Measurements from ENCODE around the gene ARMC12. TPM values are rescaled to one million over a fixed set of nuclear protein-coding genes. Genes with fewer than 3 reads are reported as not detected.

Gene ARMC12
- total and polyA plus RNA-seq, 7 experiments from 2014 or later = 0.78 to 1.8 (median 1.3) TPM

DNA sequence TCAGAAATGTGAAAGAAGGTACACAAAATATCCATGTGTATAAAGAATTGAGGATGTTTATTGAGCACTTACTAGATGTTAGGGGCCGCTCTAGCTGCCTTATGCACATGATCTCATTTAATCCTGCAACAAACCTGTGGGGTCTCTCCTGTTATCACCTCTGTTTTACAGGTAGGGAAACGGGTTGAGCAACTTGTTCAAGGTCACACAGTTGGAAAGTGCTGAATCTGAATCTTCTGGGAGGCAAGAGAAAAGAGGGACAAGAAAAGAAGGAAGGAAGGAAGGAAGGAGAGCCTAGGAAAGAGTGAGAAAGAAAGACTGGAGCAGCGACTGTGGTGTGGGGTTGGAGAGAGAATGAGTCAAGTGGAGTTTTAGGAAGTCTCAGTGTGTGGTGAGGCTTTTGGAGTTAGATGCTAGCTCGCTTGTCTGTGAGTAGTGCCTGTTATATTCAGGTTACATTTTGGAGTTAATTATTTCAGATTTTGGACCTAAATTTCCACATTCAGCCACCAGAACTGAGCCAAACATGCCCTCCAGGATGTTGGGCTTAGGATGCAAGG, 51.7 kb downstream of the ARMC12 start:
- ATAC-seq = no peak
- no peak overlapping the region for H3K27ac ChIP-seq (ENCODE audit: low read depth, low read length)
- no peak for DNase-seq
- intact Hi-C loops (cut with micrococcal nuclease) = no loop called here
- peaks cover 0 to 3% of the 10 kb centered on the region in 2 donors for H3K27me3 ChIP-seq (ENCODE audit: control insufficient read depth in 2 of 2, insufficient read depth in 2 of 2, low read length in 2 of 2)
- CTCF ChIA-PET = no interaction called here
- H3K4me1 ChIP-seq (ENCODE audit: control insufficient read depth in 2 of 2, insufficient read depth in 2 of 2, low read length in 2 of 2) = no peaks in the 10 kb centered on the region
- peak overlapping the region in 1 of 9 donors; percentile 18 for H3K27ac Mint-ChIP-seq
- H3K9me3 Mint-ChIP-seq = no peaks in the 10 kb centered on the region
- H3K36me3 ChIP-seq (ENCODE audit: control insufficient read depth in 2 of 3, insufficient read depth in 3 of 3, low read length in 3 of 3) = no peaks in the 10 kb centered on the region
- no peaks in the 10 kb centered on the region for H3K9me3 ChIP-seq (ENCODE audit: control insufficient read depth in 2 of 3, low read length in 3 of 3)
- H3K27me3 Mint-ChIP-seq = peaks cover 36 to 56% (median 49%) of the 10 kb centered on the region in 5 donors
- POLR2A ChIA-PET = no interaction called here
- H3K36me3 Mint-ChIP-seq = no peaks in the 10 kb centered on the region
- H3K4me1 Mint-ChIP-seq = peaks cover 0 to 2% (median 0%) of the 10 kb centered on the region in 7 donors
- no peak overlapping the region for H3K4me3 Mint-ChIP-seq
- no peak overlapping the region for H3K4me3 ChIP-seq (ENCODE audit: low read length)

DNA sequence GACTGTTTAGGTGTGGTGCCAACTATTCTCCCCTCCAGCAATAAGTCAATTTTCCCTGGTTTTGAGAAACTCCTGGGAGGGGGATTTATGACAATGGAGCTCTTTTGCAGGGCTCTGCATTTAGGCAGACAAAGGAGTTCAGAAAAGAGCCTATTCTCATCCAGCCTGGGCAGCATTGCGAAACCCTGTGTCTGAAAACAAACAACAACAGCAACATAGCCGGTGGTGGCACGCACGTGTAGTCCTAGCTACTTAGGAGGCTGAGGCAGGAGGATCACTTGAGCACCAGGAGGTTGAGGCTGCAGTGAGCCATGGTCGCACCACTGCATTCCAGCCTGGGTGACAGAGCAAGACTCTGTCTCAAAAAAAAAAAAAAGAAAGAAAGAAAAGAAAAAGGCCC, 53.9 kb downstream of the ARMC12 start:
- DNase-seq = no peak
- H3K4me1 Mint-ChIP-seq = peaks cover 0 to 3% (median 0%) of the 10 kb centered on the region in 7 donors
- peaks cover 30 to 49% (median 34%) of the 10 kb centered on the region in 5 donors for H3K27me3 Mint-ChIP-seq
- Histone ChIP-seq H3K4me1 (ENCODE audit: control insufficient read depth in 2 of 2, insufficient read depth in 2 of 2, low read length in 2 of 2) (no peaks in the 10 kb centered on the region), H3K27ac (ENCODE audit: low read depth, low read length) (no peak overlapping the region), H3K9me3 (ENCODE audit: control insufficient read depth in 2 of 3, low read length in 3 of 3) (no peaks in the 10 kb centered on the region), H3K36me3 (ENCODE audit: control insufficient read depth in 2 of 3, insufficient read depth in 3 of 3, low read length in 3 of 3) (no peaks in the 10 kb centered on the region), H3K27me3 (ENCODE audit: control insufficient read depth in 2 of 2, insufficient read depth in 2 of 2, low read length in 2 of 2) (peaks cover 0 to 3% of the 10 kb centered on the region in 2 donors), H3K4me3 (ENCODE audit: low read length) (no peak overlapping the region)
- intact Hi-C loops (cut with micrococcal nuclease) = no loop called here
- ChIA-PET POLR2A (interaction anchor here (0.6 kb wide), 1 partner anchor 1707 kb away, joined by 3 read pairs; no protein-coding TSS in a partner anchor), CTCF (no interaction called here)
- H3K36me3 Mint-ChIP-seq = no peaks in the 10 kb centered on the region
- no peak for ATAC-seq
- H3K27ac Mint-ChIP-seq = peak overlapping the region in 1 of 9 donors; percentile 9
- no peak overlapping the region for H3K4me3 Mint-ChIP-seq
- no peaks in the 10 kb centered on the region for H3K9me3 Mint-ChIP-seq

DNA sequence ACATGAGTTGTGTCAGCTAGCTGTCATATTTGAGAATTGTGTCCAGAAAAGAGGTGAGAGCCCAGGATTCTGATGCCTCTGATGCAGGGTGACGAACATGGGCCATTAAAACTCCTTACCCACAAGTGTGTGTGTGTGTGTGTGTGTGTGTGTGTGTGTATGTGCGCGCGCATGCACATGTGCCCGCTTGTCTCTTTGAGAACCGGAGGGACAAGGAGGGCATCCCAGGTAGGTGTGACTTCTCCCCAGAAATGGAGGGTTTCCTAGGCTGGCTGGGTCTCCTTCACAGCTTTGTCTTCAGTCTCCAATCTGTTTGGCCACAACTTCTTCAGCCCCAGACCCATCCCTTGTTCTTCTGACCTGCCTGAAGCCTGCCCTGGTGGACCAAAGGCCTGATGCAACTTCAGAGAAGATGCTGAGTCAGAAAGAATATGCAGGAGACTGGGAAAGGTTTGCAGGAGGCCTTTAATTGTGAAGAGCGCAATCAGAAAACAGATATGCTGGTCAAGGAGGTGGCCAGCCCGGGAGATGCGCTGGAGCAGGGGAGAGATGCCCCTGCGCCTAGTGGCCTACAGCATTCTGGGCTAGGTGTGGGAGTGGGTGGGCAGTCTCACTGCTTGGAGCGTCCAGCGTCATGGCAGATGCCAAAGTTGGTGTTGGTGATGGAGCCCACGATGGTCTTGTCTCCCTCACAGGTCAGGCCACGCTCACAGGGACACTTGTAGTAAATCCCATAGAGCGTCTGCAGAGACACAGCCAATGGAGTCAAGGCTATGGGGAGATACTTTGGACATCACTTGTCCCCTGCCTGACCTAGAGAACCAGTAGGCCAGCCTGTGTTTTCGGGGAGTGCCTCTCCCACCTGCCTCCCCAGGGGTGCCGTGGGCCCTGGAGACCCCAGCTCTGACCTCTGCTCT, 58.0 kb downstream of the ARMC12 start:
- POLR2A ChIA-PET = interaction anchor here (0.6 kb wide), 3 partner anchors 145 to 299 kb away, joined by 3 to 4 read pairs (median 4); no protein-coding TSS in a partner anchor

DNA sequence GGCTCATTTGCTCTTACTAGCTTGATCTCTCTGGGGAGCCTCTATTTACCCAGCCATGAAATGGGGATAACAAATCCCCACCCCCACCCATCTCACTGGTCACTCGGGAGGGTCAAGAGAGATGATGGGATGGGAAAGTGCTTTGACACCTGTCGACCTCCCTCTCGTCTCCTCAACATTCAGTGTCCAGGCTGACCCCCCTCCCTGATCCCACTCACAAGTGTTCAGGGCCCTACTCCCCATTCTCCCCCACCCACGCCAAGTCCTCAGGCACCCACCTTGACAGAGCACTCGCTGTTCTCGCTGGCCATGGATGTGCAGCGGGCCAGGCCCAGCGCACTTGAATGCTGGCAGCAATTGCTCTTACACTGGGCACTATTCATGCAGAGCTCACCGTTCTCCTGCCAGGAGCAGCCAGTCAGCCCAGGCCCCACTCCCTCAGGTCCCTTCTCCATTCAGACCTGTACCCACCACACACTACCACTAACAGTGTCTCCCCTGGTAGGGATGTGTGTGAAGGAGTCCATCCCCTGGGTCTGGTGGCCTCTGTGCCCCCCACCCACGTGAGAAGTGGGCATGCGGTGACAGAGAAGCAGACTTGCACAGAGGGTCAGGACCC, 58.7 kb downstream of the ARMC12 start:
- ATAC-seq = peak; percentile 20
- POLR2A ChIA-PET = no interaction called here
- intact Hi-C loops (cut with micrococcal nuclease) = no loop called here

More for the DNA sequence above, 58.0 kb downstream of the ARMC12 start:
- Mint-ChIP-seq H3K4me3 (no peak overlapping the region), H3K9me3 (no peaks in the 10 kb centered on the region), H3K4me1 (peaks cover 0 to 2% (median 0%) of the 10 kb centered on the region in 7 donors), H3K27me3 (peaks cover 5 to 18% (median 7%) of the 10 kb centered on the region in 5 donors), H3K27ac (no peak overlapping the region), H3K36me3 (no peaks in the 10 kb centered on the region)
- ATAC-seq = no peak
- Histone ChIP-seq H3K4me1 (ENCODE audit: control insufficient read depth in 2 of 2, insufficient read depth in 2 of 2, low read length in 2 of 2) (no peaks in the 10 kb centered on the region), H3K9me3 (ENCODE audit: control insufficient read depth in 2 of 3, low read length in 3 of 3) (no peaks in the 10 kb centered on the region), H3K27me3 (ENCODE audit: control insufficient read depth in 2 of 2, insufficient read depth in 2 of 2, low read length in 2 of 2) (no peaks in the 10 kb centered on the region), H3K36me3 (ENCODE audit: control insufficient read depth in 2 of 3, insufficient read depth in 3 of 3, low read length in 3 of 3) (no peaks in the 10 kb centered on the region), H3K27ac (ENCODE audit: low read depth, low read length) (no peak overlapping the region), H3K4me3 (ENCODE audit: low read length) (no peak overlapping the region)
- intact Hi-C loops (cut with micrococcal nuclease) = no loop called here
- CTCF ChIA-PET = interaction anchor here (0.6 kb wide), 1 partner anchor 1347 kb away, joined by 4 read pairs; no protein-coding TSS in a partner anchor
- DNase-seq = no peak

DNA sequence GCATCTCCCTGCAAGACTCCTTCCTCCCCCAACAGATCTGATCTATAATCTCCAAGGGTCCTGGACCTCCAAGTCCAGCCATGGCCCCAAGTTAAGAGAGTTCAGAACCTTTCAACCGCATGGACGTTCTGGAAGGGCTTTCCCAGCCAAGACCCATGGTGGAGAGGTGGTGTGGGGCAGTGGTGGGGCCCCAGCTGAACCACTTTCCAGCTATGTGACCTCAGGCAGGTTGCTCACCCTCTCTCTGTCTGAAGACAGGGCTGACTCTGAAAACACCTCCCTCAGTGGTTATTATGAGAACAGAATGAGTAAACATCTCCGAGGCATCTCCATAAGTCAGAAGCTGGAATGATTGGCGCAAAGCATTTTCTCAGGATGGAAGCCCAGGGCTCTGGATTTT, 59.4 kb downstream of the ARMC12 start:
- no peak overlapping the region for H3K4me3 ChIP-seq (ENCODE audit: low read length)
- no peaks in the 10 kb centered on the region for H3K36me3 Mint-ChIP-seq
- POLR2A ChIA-PET = no interaction called here
- no peak overlapping the region for H3K4me3 Mint-ChIP-seq
- intact Hi-C loops (cut with micrococcal nuclease) = no loop called here
- peaks cover 0 to 11% (median 5%) of the 10 kb centered on the region in 5 donors for H3K27me3 Mint-ChIP-seq
- no peaks in the 10 kb centered on the region for H3K4me1 ChIP-seq (ENCODE audit: control insufficient read depth in 2 of 2, insufficient read depth in 2 of 2, low read length in 2 of 2)
- CTCF ChIA-PET = no interaction called here
- no peaks in the 10 kb centered on the region for H3K9me3 ChIP-seq (ENCODE audit: control insufficient read depth in 2 of 3, low read length in 3 of 3)
- ATAC-seq (no peak), DNase-seq (no peak)
- H3K9me3 Mint-ChIP-seq = peaks cover 0 to 2% (median 0%) of the 10 kb centered on the region in 11 donors
- H3K27ac ChIP-seq (ENCODE audit: low read depth, low read length) = no peak overlapping the region
- H3K27me3 ChIP-seq (ENCODE audit: control insufficient read depth in 2 of 2, insufficient read depth in 2 of 2, low read length in 2 of 2) = no peaks in the 10 kb centered on the region
- no peaks in the 10 kb centered on the region for H3K36me3 ChIP-seq (ENCODE audit: control insufficient read depth in 2 of 3, insufficient read depth in 3 of 3, low read length in 3 of 3)
- H3K27ac Mint-ChIP-seq = no peak overlapping the region
- H3K4me1 Mint-ChIP-seq = peaks cover 0 to 2% (median 0%) of the 10 kb centered on the region in 7 donors

More for the DNA sequence above, 58.7 kb downstream of the ARMC12 start:
- Mint-ChIP-seq H3K9me3 (peaks cover 0 to under 1% (median 0%) of the 10 kb centered on the region in 11 donors), H3K27ac (peak overlapping the region in 1 of 9 donors; percentile 74), H3K36me3 (no peaks in the 10 kb centered on the region), H3K27me3 (peaks cover 1 to 16% (median 5%) of the 10 kb centered on the region in 5 donors), H3K4me3 (no peak overlapping the region), H3K4me1 (peaks cover 0 to 2% (median 0%) of the 10 kb centered on the region in 7 donors)
- H3K27ac ChIP-seq (ENCODE audit: low read depth, low read length) = no peak overlapping the region
- H3K4me3 ChIP-seq (ENCODE audit: low read length) = no peak overlapping the region
- no peaks in the 10 kb centered on the region for H3K9me3 ChIP-seq (ENCODE audit: control insufficient read depth in 2 of 3, low read length in 3 of 3)
- no peaks in the 10 kb centered on the region for H3K36me3 ChIP-seq (ENCODE audit: control insufficient read depth in 2 of 3, insufficient read depth in 3 of 3, low read length in 3 of 3)
- DNase-seq = no peak
- CTCF ChIA-PET = no interaction called here
- H3K27me3 ChIP-seq (ENCODE audit: control insufficient read depth in 2 of 2, insufficient read depth in 2 of 2, low read length in 2 of 2) = no peaks in the 10 kb centered on the region
- no peaks in the 10 kb centered on the region for H3K4me1 ChIP-seq (ENCODE audit: control insufficient read depth in 2 of 2, insufficient read depth in 2 of 2, low read length in 2 of 2)

DNA sequence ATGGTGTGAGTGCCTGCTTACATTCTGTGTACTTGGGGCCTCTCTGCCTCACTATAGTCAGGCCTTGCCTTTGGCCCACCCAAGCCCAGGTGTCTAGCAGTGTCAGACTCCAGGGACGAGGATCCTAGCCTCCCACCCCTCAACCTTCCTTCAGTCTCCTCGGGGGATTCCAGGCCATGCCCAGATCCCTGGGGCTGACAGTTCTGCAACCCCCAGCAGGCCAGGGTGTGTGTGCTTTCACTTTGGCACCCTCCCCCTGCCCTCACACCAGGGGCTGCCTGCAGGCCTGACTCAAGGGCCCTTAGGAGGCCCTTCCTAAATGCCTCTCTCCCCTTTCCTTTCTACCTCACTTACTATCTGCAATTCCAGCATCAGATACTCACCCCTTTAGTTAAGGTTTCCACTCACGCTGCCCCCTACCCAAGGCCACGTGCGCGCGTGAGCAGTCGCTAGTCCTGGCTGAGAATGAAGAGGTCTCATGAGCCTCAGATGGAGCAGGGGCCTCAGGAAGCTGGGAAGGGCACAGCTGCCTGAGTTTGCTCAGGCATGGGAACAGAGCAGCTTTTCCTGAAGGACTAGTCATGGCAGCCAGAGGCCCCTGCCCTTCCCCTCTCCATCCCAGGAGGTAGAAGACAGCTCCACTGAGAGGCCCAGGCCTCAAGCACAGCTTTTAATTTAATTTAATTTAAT, 61.1 kb downstream of the ARMC12 start:
- Mint-ChIP-seq H3K9me3 (peaks cover 0 to 2% (median 0%) of the 10 kb centered on the region in 11 donors), H3K36me3 (no peaks in the 10 kb centered on the region), H3K27me3 (peaks cover 0 to 10% (median 5%) of the 10 kb centered on the region in 5 donors), H3K4me3 (no peak overlapping the region), H3K27ac (no peak overlapping the region), H3K4me1 (peaks cover 0 to 2% (median 0%) of the 10 kb centered on the region in 7 donors)
- no peak for ATAC-seq
- Histone ChIP-seq H3K27ac (ENCODE audit: low read depth, low read length) (no peak overlapping the region), H3K9me3 (ENCODE audit: control insufficient read depth in 2 of 3, low read length in 3 of 3) (no peaks in the 10 kb centered on the region), H3K27me3 (ENCODE audit: control insufficient read depth in 2 of 2, insufficient read depth in 2 of 2, low read length in 2 of 2) (no peaks in the 10 kb centered on the region), H3K4me3 (ENCODE audit: low read length) (no peak overlapping the region), H3K36me3 (ENCODE audit: control insufficient read depth in 2 of 3, insufficient read depth in 3 of 3, low read length in 3 of 3) (no peaks in the 10 kb centered on the region), H3K4me1 (ENCODE audit: control insufficient read depth in 2 of 2, insufficient read depth in 2 of 2, low read length in 2 of 2) (no peaks in the 10 kb centered on the region)
- ChIA-PET CTCF (interaction anchor here (0.6 kb wide), 1 partner anchor 210 kb away, joined by 3 read pairs; no protein-coding TSS in a partner anchor), POLR2A (no interaction called here)
- DNase-seq = no peak
- intact Hi-C loops (cut with micrococcal nuclease) = no loop called here

All from naive thymus-derived CD4-positive, alpha-beta T cell (primary cell).